Neural progenitor cell (in vitro differentiated cells): ENCODE measurements around the gene UBE2R2.

Experiments used
- EZH2 ChIP-seq: fragments of 200-600 bp; sonication (generic); IDR thresholded peaks from 2 replicates; pipeline ENCODE4 v1.6.1; 2017; ENCODE audit warnings: antibody characterized with exemption, mild to moderate bottlenecking, moderate library complexity
- EZH2phosphoT487 ChIP-seq: fragments of 200-600 bp; sonication (generic); IDR thresholded peaks from 2 replicates; pipeline ENCODE4 v1.6.1; 2017; ENCODE audit warnings: antibody characterized with exemption
- TF ChIP-seq, protein P1 (sequence below): fragments of 200-600 bp; sonication (generic); IDR thresholded peaks from 2 replicates; pipeline ENCODE4 v1.5.1; 2017; ENCODE audit warnings: antibody characterized with exemption, mild to moderate bottlenecking

DNA sequence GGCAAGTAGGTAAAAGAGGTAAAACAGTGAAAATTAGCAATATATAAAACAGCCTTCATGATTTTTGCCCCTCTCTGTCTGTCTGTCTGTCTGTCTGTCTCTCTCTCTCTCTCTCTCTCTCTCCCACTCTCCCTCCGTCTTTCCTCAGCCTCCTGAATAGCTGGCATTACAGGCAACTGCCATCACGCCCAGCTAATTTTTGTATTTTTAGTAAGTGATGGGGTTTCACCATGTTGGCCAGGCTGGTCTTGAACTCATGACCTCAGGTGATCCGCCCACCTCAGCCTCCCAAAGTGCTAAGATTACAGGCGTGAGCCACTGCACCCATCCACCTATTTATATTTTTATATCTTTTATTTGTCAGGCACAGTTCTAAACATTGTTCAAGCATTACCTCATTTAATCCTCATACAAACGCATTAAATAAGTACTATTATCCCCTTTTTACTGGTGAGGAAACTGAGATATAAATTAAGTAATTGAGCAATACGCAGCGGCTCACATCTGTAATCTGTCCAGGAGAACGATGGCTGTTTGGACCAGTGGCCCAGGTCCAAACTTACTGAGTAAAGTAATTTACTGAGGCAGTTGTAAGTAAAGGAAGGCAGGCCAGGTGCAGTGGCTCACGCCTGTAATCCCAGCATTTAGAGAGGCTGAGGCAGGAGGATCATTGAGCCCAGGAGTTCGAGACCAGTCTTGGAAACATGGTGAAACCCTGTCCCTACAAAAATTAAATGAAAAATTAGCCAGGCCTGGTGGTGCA, 60.9 kb downstream of the UBE2R2 start:
- TF ChIP-seq, protein P1, sequence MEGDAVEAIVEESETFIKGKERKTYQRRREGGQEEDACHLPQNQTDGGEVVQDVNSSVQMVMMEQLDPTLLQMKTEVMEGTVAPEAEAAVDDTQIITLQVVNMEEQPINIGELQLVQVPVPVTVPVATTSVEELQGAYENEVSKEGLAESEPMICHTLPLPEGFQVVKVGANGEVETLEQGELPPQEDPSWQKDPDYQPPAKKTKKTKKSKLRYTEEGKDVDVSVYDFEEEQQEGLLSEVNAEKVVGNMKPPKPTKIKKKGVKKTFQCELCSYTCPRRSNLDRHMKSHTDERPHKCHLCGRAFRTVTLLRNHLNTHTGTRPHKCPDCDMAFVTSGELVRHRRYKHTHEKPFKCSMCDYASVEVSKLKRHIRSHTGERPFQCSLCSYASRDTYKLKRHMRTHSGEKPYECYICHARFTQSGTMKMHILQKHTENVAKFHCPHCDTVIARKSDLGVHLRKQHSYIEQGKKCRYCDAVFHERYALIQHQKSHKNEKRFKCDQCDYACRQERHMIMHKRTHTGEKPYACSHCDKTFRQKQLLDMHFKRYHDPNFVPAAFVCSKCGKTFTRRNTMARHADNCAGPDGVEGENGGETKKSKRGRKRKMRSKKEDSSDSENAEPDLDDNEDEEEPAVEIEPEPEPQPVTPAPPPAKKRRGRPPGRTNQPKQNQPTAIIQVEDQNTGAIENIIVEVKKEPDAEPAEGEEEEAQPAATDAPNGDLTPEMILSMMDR, result no peak
- TF ChIP-seq EZH2 (no peak), EZH2phosphoT487 (no peak)
